GM20000 (cell line): Measurements from ENCODE around the gene VWA5B1.

Source experiments
- DNase-seq: peaks from one replicate; pipeline ENCODE4 v3.0.0; 2012; ENCODE audit warnings: low spot score
- TF ChIP-seq, protein P1 (sequence below): IDR thresholded peaks from 2 replicates; pipeline ENCODE4 v1.5.1; 2012; ENCODE audit warnings: mild to moderate bottlenecking, control low read depth; ENCODE audit errors: extremely low read depth, missing control alignments

Gene VWA5B1

GRCh38 chr1:20367626-20368025 lies 77.0 kb downstream of the VWA5B1 start:
- TF ChIP-seq, protein P1, sequence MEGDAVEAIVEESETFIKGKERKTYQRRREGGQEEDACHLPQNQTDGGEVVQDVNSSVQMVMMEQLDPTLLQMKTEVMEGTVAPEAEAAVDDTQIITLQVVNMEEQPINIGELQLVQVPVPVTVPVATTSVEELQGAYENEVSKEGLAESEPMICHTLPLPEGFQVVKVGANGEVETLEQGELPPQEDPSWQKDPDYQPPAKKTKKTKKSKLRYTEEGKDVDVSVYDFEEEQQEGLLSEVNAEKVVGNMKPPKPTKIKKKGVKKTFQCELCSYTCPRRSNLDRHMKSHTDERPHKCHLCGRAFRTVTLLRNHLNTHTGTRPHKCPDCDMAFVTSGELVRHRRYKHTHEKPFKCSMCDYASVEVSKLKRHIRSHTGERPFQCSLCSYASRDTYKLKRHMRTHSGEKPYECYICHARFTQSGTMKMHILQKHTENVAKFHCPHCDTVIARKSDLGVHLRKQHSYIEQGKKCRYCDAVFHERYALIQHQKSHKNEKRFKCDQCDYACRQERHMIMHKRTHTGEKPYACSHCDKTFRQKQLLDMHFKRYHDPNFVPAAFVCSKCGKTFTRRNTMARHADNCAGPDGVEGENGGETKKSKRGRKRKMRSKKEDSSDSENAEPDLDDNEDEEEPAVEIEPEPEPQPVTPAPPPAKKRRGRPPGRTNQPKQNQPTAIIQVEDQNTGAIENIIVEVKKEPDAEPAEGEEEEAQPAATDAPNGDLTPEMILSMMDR, result no peak
- no peak for DNase-seq

DNA sequence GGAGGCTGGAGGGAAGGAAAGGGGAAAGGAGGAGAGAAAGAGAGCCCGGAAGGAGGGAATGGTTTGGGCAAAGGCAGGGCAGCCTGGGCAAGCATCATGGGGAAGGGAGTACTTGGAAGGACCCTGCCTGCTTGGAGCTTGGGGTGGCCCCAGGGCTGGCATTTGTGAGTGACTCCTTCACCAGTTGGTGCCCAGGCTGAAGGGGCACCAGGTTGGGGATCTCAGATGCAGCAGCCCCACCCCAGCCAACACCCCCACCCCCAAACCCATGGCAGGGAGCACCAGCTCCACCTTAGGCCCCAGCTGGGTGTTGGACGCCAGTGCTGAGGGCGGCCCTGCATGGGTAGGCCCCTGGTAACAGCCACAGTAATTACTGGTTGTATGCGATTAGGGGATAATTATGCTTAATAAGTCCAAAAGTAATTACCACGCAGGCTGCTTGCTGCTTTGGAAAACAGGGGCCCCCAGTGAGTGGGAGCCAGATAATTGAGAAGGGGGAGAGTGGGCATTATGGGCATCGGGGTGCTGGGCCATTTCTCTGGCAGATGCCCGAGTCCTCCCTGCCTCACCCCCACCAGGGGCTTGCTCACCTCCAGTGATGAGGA lies 78.3 kb downstream of the VWA5B1 start:
- DNase-seq, result no peak
- TF ChIP-seq, protein P1, result no peak

DNA sequence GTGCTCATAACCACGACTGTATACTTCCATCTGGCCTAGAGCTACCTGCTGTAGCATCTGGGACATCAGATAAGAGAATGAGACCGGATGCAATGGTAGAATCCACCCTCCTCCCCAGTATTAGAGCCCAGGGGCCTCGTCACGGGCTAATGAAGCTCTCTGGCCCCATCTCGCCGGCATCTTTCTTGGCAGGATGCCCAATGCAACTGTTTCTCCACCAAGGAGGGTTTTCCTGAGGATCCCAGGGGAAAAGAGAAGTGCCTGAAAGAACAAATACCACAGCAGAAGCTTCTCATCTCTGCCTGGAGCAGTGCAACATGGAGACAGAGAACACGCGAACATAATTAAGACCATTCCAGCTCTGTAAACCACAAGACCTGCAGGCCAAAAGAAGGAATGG lies 80.0 kb downstream of the VWA5B1 start:
- DNase-seq, result no peak
- TF ChIP-seq, protein P1, result no peak

DNA sequence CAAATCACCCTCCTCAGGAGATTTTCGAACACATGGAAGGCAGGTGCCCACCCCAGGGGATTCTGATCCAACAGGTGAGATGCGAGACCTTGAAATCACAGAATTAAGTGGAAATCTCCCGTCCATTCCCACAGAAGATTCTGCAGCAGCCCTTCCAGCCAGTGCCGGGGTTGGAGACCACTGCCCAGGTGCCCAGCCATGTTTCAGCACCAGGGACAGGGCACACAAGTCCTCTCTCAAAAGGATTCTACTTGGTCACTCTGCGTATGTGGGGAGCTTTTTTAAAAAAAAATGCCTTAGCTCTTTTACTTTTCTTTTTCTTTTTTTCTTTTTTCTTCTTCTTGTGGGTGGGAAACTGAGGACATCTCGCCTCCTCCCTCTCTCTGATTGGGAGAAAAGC lies 80.7 kb downstream of the VWA5B1 start:
- TF ChIP-seq, protein P1, result no peak
- DNase-seq, result no peak

DNA sequence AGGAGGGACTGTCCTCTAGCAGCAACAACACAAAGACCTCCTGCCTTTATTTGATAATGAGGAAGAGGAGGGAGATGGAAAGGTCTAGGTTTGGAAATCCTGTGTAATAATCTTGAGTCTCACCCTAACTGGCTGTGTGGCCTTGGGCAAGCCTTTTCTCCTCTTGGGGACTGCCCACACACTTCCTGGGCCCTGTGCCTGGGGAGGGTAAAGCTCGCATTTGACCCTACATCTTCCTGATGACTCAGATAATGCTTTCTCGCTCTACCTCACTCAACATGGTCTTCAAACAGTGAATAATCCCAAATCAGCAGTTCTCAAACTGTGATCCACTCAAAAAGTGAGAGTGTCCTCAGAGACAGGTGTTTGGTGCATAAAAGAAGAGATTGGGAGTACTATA lies 81.2 kb downstream of the VWA5B1 start:
- DNase-seq, result no peak
- TF ChIP-seq, protein P1, result no peak

GRCh38 chr1:20372676-20373075 lies 82.0 kb downstream of the VWA5B1 start:
- no peak for DNase-seq
- TF ChIP-seq, protein P1, result no peak

GRCh38 chr1:20373286-20373685 lies 82.6 kb downstream of the VWA5B1 start:
- no peak for DNase-seq
- TF ChIP-seq, protein P1, result no peak
